ENCODE data around the gene VPS37B. TPM values are rescaled to one million over a fixed set of nuclear protein-coding genes. Genes with fewer than 3 reads are reported as not detected.

The VPS37B gene
- total RNA-seq, 3 donors from 2014 or later, result 15.4 to 37.8 (median 34.4) TPM

DNA sequence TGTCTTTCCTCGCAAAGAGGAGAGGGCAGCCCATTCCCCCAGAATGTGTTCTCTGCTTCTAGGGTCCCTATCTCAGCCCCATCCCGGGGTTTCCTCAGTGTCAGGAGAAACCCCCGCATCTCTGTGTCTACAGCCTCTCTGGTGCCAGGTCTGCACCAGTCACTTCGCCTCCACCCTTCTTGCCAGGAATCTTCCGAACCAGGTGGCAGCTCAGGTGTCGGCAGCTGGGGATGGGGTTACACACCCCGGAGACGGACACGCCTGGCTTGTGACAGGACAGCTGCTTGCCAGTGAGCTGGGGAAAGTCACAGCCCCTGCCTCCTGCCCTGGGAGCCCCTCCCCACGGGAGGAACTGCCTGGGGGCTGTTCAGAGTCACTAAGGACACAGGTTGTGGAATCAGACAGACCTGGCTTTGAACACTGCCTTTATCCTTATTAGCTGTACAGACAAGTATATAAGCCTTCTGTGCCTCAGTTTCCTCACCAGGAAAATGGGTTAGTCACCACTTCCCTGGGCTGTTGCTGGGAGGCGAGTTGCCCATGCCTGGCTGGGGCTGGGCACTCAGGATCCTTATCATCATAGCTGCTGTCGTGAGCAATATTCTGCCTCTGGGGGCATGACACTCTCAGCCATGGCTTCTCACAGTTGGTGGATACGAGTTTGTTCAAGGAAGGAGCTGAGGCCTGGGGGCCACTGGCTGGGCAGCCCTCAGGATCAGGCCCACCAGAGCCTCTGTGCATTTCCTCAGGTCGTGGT, 49.9 kb downstream of the VPS37B start:
- Histone ChIP-seq H3K27ac (peak overlapping the region; percentile 62 to 66), H3K27me3 (no peaks in the 10 kb centered on the region), H3K9me3 (no peaks in the 10 kb centered on the region), H3K4me3 (no peak overlapping the region), H3K36me3 (no peaks in the 10 kb centered on the region), H3K4me1 (peaks cover 0 to 22% of the 10 kb centered on the region in 2 donors)
- no peak for DNase-seq (ENCODE audit: low spot score in 2 of 2)
- no peak for TF ChIP-seq POLR2A (IDR thresholded peaks at IDR 0.05)
- TF ChIP-seq POLR2AphosphoS5 (IDR thresholded peaks at IDR 0.05), result no peak
- TF ChIP-seq, protein P1, sequence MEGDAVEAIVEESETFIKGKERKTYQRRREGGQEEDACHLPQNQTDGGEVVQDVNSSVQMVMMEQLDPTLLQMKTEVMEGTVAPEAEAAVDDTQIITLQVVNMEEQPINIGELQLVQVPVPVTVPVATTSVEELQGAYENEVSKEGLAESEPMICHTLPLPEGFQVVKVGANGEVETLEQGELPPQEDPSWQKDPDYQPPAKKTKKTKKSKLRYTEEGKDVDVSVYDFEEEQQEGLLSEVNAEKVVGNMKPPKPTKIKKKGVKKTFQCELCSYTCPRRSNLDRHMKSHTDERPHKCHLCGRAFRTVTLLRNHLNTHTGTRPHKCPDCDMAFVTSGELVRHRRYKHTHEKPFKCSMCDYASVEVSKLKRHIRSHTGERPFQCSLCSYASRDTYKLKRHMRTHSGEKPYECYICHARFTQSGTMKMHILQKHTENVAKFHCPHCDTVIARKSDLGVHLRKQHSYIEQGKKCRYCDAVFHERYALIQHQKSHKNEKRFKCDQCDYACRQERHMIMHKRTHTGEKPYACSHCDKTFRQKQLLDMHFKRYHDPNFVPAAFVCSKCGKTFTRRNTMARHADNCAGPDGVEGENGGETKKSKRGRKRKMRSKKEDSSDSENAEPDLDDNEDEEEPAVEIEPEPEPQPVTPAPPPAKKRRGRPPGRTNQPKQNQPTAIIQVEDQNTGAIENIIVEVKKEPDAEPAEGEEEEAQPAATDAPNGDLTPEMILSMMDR (IDR thresholded peaks at IDR 0.05), result no peak
- intact Hi-C loops (cut with DNase I; ENCODE audit: low total_unique reads), result no loop called here

DNA sequence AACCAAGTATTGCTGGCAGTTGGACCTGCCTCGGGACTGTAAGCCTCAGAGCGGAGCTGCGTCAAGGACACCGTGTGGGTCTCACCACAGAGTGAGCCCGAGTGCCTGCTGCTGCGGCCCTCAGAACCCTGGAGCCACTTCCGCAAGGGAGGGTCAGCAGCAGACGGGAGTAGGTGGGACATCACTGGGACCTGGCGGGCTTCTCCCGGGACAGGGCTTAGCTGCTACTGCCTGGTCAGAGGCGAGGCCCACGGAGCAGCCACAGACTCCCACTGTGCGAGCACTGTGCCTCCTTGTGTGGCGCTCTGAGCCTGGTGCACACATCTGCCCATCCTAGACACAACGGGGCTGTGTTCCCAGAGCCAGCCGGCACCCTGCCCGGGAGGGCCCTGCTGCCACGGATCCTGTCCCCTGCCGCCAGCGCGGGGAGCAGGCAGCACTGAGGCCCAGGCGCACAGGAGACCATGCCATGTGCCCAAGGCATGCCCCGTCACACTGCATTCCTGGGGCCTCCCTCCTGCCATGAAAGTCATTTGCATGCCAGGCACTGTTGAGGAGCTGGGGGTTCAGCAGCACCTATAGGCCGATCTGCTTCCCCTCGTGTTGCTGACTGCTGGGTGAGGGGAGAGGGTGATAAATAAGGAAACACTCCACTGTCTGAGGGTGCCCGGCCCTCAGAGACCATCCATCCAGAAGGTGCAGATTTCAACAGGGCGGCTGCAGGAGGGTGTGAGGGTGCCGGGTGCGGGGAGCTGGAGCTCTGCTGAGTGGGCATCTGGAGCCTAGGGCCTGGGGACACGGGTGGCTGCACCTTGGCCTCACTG, 50.7 kb downstream of the VPS37B start:
- no peak overlapping the region for H3K4me3 ChIP-seq
- TF ChIP-seq POLR2AphosphoS5 (IDR thresholded peaks at IDR 0.05), result no peak
- no peak for TF ChIP-seq POLR2A (IDR thresholded peaks at IDR 0.05)
- TF ChIP-seq, protein P1 (IDR thresholded peaks at IDR 0.05), result no peak
- peaks cover 0 to 30% of the 10 kb centered on the region in 2 donors for H3K4me1 ChIP-seq
- intact Hi-C loops (cut with DNase I; ENCODE audit: low total_unique reads), result no loop called here
- H3K36me3 ChIP-seq, result no peaks in the 10 kb centered on the region
- H3K27me3 ChIP-seq, result no peaks in the 10 kb centered on the region
- peak overlapping the region; percentile 62 to 66 for H3K27ac ChIP-seq
- no peaks in the 10 kb centered on the region for H3K9me3 ChIP-seq
- DNase-seq (ENCODE audit: low spot score in 2 of 2), result no peak

DNA sequence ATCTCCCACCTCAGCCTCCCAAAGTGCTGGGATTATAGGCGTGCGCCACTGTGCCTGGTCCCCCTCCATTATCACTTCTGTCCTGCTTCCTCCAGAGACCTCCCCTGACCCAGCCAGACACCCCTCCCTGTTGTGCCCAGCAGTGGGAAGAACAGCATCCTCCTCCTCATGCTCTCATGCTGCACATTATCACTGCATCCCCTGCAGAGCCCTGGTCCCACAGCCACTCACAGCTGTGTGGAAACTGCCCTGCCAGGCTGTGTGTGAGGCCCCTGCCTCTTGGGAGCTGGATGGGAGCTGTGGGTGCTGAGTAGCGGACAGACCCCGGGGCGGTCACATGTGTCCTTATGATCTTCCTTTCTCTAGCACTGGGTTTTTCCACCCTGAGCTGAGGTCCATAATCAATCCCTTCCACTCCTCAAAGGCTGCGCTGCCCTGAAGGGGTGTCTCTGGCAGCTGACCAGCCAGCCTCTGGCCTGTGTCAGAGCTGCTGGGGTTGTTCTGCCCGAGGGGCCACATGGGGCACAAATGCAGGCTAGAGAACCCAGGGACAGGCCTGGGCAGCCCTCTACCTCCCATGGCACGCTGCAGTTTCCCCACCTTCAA, 51.5 kb downstream of the VPS37B start:
- no peaks in the 10 kb centered on the region for H3K36me3 ChIP-seq
- no peak overlapping the region for H3K4me3 ChIP-seq
- no peak for DNase-seq (ENCODE audit: low spot score in 2 of 2)
- intact Hi-C loops (cut with DNase I; ENCODE audit: low total_unique reads), result no loop called here
- H3K9me3 ChIP-seq, result no peaks in the 10 kb centered on the region
- H3K4me1 ChIP-seq, result peaks cover 0 to 34% of the 10 kb centered on the region in 2 donors
- peak overlapping the region; percentile 62 to 66 for H3K27ac ChIP-seq
- TF ChIP-seq POLR2AphosphoS5 (IDR thresholded peaks at IDR 0.05) (no peak), POLR2A (IDR thresholded peaks at IDR 0.05) (no peak)
- TF ChIP-seq, protein P1 (IDR thresholded peaks at IDR 0.05), result no peak
- H3K27me3 ChIP-seq, result no peaks in the 10 kb centered on the region

DNA sequence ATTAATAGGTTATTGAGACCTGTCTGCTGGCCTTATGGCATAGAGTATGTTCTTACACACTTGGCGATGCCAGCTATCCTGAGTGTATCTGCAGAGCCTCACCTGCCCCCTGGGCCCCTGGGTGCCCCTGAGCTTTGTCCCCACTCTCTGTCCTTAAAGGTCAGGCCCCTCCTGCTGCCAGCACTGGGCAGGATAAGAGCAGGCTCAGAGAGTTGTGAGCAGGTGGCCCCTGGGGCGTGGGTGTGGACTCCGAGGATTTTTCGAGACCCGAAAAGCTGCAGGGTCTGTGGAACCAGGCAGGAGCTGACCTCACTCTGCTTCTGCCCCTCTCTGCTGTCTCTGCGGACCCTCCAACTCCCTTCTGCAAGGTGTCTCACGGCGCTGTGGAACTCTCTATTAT, 52.5 kb downstream of the VPS37B start:
- intact Hi-C loops (cut with DNase I; ENCODE audit: low total_unique reads), result no loop called here
- DNase-seq (ENCODE audit: low spot score in 2 of 2), result no peak
- Histone ChIP-seq H3K27ac (peak overlapping the region in 1 of 2 donors; percentile 96), H3K4me3 (no peak overlapping the region), H3K36me3 (no peaks in the 10 kb centered on the region), H3K4me1 (peaks cover 0 to 34% of the 10 kb centered on the region in 2 donors), H3K27me3 (no peaks in the 10 kb centered on the region), H3K9me3 (no peaks in the 10 kb centered on the region)
- TF ChIP-seq POLR2A (IDR thresholded peaks at IDR 0.05) (no peak), POLR2AphosphoS5 (IDR thresholded peaks at IDR 0.05) (no peak)
- TF ChIP-seq, protein P1 (IDR thresholded peaks at IDR 0.05), result no peak

All from breast epithelium (tissue), 4 donors.